GM19043 (cell line): ENCODE measurements around the gene NAA25.
"Not testable (repeated sequence)": the region's sequence is repeated elsewhere in the genome, so short reads cannot be mapped to it uniquely, and the experiment has no call there.

Experiments used
- ATAC-seq: cut with Tn5 transposase; IDR thresholded peaks from one replicate; pipeline ENCODE4 v1.9.1; 2021; ENCODE audit warnings: low read depth; ENCODE audit not compliant: unreplicated experiment

The NAA25 gene

GRCh38 chr12:112117685-112118084, 9.1 kb upstream of the NAA25 start:
- no peak for ATAC-seq

GRCh38 chr12:112116232-112117060, 7.9 kb upstream of the NAA25 start:
- ATAC-seq = no peak

- ATAC-seq = no peak
Measured at GRCh38 chr12:112115259-112116045, 6.9 kb upstream of the NAA25 start.

GRCh38 chr12:112112409-112113133, 4.0 kb upstream of the NAA25 start:
- no peak for ATAC-seq

- ATAC-seq = no peak
Measured at GRCh38 chr12:112111931-112112330, 3.3 kb upstream of the NAA25 start.

GRCh38 chr12:112110787-112111662, 2.4 kb upstream of the NAA25 start:
- not testable (repeated sequence) for ATAC-seq

GRCh38 chr12:112107306-112108201, 1.0 kb downstream of the NAA25 start:
- ATAC-seq = no peak

GRCh38 chr12:112105891-112106290, 2.7 kb downstream of the NAA25 start:
- ATAC-seq = no peak

GRCh38 chr12:112103758-112104503, 4.7 kb downstream of the NAA25 start:
- no peak for ATAC-seq

- not testable (repeated sequence) for ATAC-seq
Measured at GRCh38 chr12:112102746-112103145, 5.8 kb downstream of the NAA25 start.

GRCh38 chr12:112102127-112102526, 6.5 kb downstream of the NAA25 start:
- ATAC-seq = no peak

GRCh38 chr12:112100500-112100899, 8.1 kb downstream of the NAA25 start:
- ATAC-seq = not testable (repeated sequence)

GRCh38 chr12:112097641-112098040, 10.9 kb downstream of the NAA25 start:
- no peak for ATAC-seq

GRCh38 chr12:112096667-112097066, 11.9 kb downstream of the NAA25 start:
- no peak for ATAC-seq

- peak; percentile 73 for ATAC-seq
Measured at GRCh38 chr12:112096070-112096469, 12.5 kb downstream of the NAA25 start.

GRCh38 chr12:112091563-112091962, 17.0 kb downstream of the NAA25 start:
- no peak for ATAC-seq

- no peak for ATAC-seq
Measured at GRCh38 chr12:112087851-112088250, 20.7 kb downstream of the NAA25 start.

- no peak for ATAC-seq
Measured at GRCh38 chr12:112087055-112087850, 21.3 kb downstream of the NAA25 start.
